Mucosa of rectum (tissue), 2 donors: Measurements from ENCODE around the gene MSI2.

Source experiments
- H3K27ac ChIP-seq, 2 donors: one replicate each; pipeline ENCODE4 v1.7.0; 2013; ENCODE audit warnings: inconsistent platforms in 2 of 2, low read depth in 2 of 2, low read length in 2 of 2
- H3K27me3 ChIP-seq, 2 donors: one replicate each; pipeline ENCODE4 v1.7.0; 2013; ENCODE audit warnings: low read length in 2 of 2; ENCODE audit not compliant: control insufficient read depth in 2 of 2, insufficient read depth in 2 of 2
- H3K36me3 ChIP-seq, 2 donors: one replicate each; pipeline ENCODE4 v1.7.0; 2013; ENCODE audit warnings: low read length in 2 of 2; ENCODE audit not compliant: control insufficient read depth in 2 of 2, insufficient read depth in 2 of 2
- H3K4me1 ChIP-seq, 2 donors: one replicate each; pipeline ENCODE4 v1.7.0; 2013; ENCODE audit warnings: low read length in 2 of 2, mild to moderate bottlenecking in 1 of 2; ENCODE audit not compliant: control insufficient read depth in 2 of 2, insufficient read depth in 2 of 2
- H3K4me3 ChIP-seq, 2 donors: one replicate each; pipeline ENCODE4 v1.7.0; 2013; ENCODE audit warnings: low read length in 2 of 2
- H3K9ac ChIP-seq, 2 donors: one replicate each; pipeline ENCODE4 v1.7.0; 2013; ENCODE audit warnings: low read length in 2 of 2, low read depth in 1 of 2, mild to moderate bottlenecking in 1 of 2
- H3K9me3 ChIP-seq, 2 donors: one replicate each; pipeline ENCODE4 v1.7.0; 2013; ENCODE audit warnings: low read length in 2 of 2; ENCODE audit not compliant: control insufficient read depth in 2 of 2
- donor health status: healthy.
- donor health status: Normal muscosa, but diverticular disease.

The MSI2 gene

DNA sequence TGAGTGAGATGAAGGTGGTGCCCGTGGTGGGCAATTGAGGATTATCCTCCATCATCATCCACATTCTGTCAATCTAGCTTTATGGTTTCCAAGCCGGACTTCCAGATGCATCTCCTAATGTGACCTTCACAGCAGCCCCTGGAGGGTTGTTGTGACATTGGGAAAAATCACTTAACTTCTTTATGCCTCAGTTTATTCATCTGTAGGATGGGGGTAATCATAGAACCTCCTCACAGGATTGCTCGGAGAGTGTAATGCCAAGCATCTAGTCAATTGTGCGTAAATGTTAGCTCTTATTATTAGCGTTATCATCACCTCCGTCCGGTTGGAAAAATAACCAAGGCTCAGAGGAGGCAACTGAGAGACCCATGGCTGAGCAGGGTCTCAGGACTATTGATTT is 274.8 kb downstream of the MSI2 start:
- H3K4me3 ChIP-seq, result no peak overlapping the region
- no peaks in the 10 kb centered on the region for H3K27me3 ChIP-seq
- no peaks in the 10 kb centered on the region for H3K9me3 ChIP-seq
- no peak overlapping the region for H3K27ac ChIP-seq
- no peak overlapping the region for H3K9ac ChIP-seq
- H3K4me1 ChIP-seq, result peaks cover 0 to 8% of the 10 kb centered on the region in 2 donors
- peaks cover 0 to 3% of the 10 kb centered on the region in 2 donors for H3K36me3 ChIP-seq

GRCh38 chr17:57531648-57532504 is 275.6 kb downstream of the MSI2 start:
- H3K27ac ChIP-seq, result no peak overlapping the region
- no peak overlapping the region for H3K4me3 ChIP-seq
- peaks cover 0 to 3% of the 10 kb centered on the region in 2 donors for H3K36me3 ChIP-seq
- H3K9me3 ChIP-seq, result no peaks in the 10 kb centered on the region
- no peak overlapping the region for H3K9ac ChIP-seq
- peaks cover 0 to 8% of the 10 kb centered on the region in 2 donors for H3K4me1 ChIP-seq
- H3K27me3 ChIP-seq, result no peaks in the 10 kb centered on the region

DNA sequence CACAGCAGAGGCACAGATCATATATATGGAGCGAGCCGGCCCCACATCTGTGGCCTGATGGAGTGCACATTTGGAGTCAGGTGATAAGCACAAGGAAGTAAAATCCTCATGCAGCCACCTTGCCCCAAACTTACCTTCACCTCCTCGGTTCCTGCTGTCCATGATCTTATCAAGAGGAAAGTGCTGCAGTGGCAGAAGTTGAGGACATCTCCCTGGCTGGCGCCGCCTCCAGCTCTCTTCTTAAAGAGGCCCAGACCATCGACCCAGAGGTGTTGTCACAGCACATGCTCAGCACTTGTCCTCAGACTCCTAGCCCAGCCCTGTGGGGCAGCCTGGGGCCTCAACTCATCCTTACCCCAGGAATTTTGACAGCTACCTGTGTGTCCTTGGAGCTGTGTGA is 276.2 kb downstream of the MSI2 start:
- H3K4me1 ChIP-seq, result peaks cover 0 to 8% of the 10 kb centered on the region in 2 donors
- H3K9me3 ChIP-seq, result no peaks in the 10 kb centered on the region
- peaks cover 0 to 3% of the 10 kb centered on the region in 2 donors for H3K36me3 ChIP-seq
- H3K9ac ChIP-seq, result no peak overlapping the region
- H3K27me3 ChIP-seq, result no peaks in the 10 kb centered on the region
- no peak overlapping the region for H3K27ac ChIP-seq
- H3K4me3 ChIP-seq, result no peak overlapping the region

DNA sequence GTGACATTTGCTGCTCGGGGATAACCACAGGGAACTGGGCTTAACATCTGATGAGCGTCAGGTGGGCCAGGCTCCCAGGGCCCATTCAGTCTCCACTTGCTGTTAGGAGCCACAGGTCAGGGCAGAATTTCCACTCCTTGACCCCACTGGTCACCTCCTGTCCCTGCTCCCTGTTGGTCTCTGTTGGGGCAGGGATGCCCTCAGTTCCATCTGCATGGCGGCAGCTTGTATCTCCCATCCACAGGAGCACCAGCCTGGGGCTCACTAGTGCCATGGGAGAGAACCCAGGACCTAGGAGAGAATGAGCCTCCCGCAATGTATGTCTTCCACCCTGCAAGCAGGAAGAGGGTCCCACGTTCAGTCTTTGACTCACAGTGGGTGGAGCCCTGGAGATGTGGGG is 276.6 kb downstream of the MSI2 start:
- H3K4me1 ChIP-seq, result peaks cover under 1 to 7% of the 10 kb centered on the region in 2 donors
- H3K4me3 ChIP-seq, result no peak overlapping the region
- H3K36me3 ChIP-seq, result peaks cover 0 to 3% of the 10 kb centered on the region in 2 donors
- no peaks in the 10 kb centered on the region for H3K9me3 ChIP-seq
- no peaks in the 10 kb centered on the region for H3K27me3 ChIP-seq
- no peak overlapping the region for H3K27ac ChIP-seq
- no peak overlapping the region for H3K9ac ChIP-seq

GRCh38 chr17:57533684-57534305 is 277.5 kb downstream of the MSI2 start:
- Histone ChIP-seq H3K27ac (no peak overlapping the region), H3K4me3 (no peak overlapping the region), H3K9me3 (no peaks in the 10 kb centered on the region), H3K9ac (no peak overlapping the region), H3K27me3 (no peaks in the 10 kb centered on the region), H3K4me1 (peaks cover 7 to 14% of the 10 kb centered on the region in 2 donors), H3K36me3 (peaks cover 0 to 3% of the 10 kb centered on the region in 2 donors)

DNA sequence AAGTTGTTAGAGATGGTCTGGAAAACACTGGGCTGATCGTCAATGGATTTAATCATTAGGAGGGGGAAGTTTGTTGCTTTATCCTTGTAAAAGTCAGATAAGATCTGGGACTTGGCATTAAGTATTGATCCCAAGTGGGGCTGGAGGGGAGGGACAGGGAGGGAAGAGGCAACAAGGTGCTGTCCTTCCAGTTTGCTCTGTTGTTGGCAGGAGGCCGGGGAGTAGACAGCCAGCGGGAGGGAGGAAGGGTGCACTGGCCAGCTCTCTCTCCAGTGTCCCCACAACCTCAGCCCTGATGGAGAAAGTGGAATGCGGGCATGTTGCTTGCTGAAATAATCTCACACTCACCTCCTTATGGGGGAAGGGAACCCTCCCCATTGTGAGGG is 278.5 kb downstream of the MSI2 start:
- Histone ChIP-seq H3K27me3 (no peaks in the 10 kb centered on the region), H3K9ac (no peak overlapping the region), H3K4me1 (peaks cover 7 to 14% of the 10 kb centered on the region in 2 donors), H3K9me3 (no peaks in the 10 kb centered on the region), H3K4me3 (no peak overlapping the region), H3K27ac (no peak overlapping the region), H3K36me3 (peaks cover 0 to 3% of the 10 kb centered on the region in 2 donors)

GRCh38 chr17:57535249-57535966 is 279.1 kb downstream of the MSI2 start:
- Histone ChIP-seq H3K9me3 (no peaks in the 10 kb centered on the region), H3K4me3 (no peak overlapping the region), H3K27me3 (no peaks in the 10 kb centered on the region), H3K4me1 (peaks cover 7 to 14% of the 10 kb centered on the region in 2 donors), H3K36me3 (peaks cover 0 to 3% of the 10 kb centered on the region in 2 donors), H3K27ac (no peak overlapping the region), H3K9ac (no peak overlapping the region)

GRCh38 chr17:57536289-57536688 is 280.0 kb downstream of the MSI2 start:
- Histone ChIP-seq H3K27ac (no peak overlapping the region), H3K4me1 (peaks cover 7 to 11% of the 10 kb centered on the region in 2 donors)

GRCh38 chr17:57536789-57537523 is 280.6 kb downstream of the MSI2 start:
- H3K27ac ChIP-seq, result no peak overlapping the region
- no peak overlapping the region for H3K4me3 ChIP-seq
- H3K9me3 ChIP-seq, result no peaks in the 10 kb centered on the region
- H3K9ac ChIP-seq, result no peak overlapping the region
- no peaks in the 10 kb centered on the region for H3K27me3 ChIP-seq
- peaks cover 7 to 8% of the 10 kb centered on the region in 2 donors for H3K4me1 ChIP-seq
- H3K36me3 ChIP-seq, result peaks cover 0 to 3% of the 10 kb centered on the region in 2 donors

More at GRCh38 chr17:57536289-57536688, 280.0 kb downstream of the MSI2 start:
- Histone ChIP-seq H3K4me3 (no peak overlapping the region), H3K9ac (no peak overlapping the region), H3K9me3 (no peaks in the 10 kb centered on the region), H3K27me3 (no peaks in the 10 kb centered on the region), H3K36me3 (peaks cover 0 to 3% of the 10 kb centered on the region in 2 donors)
